ENCODE results near the gene ERCC1. TPM values are rescaled to one million over a fixed set of nuclear protein-coding genes. Genes with fewer than 3 reads are reported as not detected.

ERCC1 gene
- total RNA-seq, 6 donors from 2014 or later, result 53.7 to 102 (median 76.2) TPM

GRCh38 chr19:45424191-45425058, 708 bp upstream of the ERCC1 start:
- H3K9me3 ChIP-seq, result no peaks in the 10 kb centered on the region
- TF ChIP-seq POLR2AphosphoS5 (IDR thresholded peaks at IDR 0.05) (peak; percentile 75 to 93), EP300 (IDR thresholded peaks at IDR 0.05) (peak in 3 of 4 donors; percentile 30 to 83 (median 81)), POLR2A (IDR thresholded peaks at IDR 0.05) (peak in 1 of 4 donors; percentile 26), CTCF (IDR thresholded peaks at IDR 0.05) (no peak)
- H3K27ac ChIP-seq, result peak overlapping the region; percentile 86 to 94 (median 92)
- H3K4me3 ChIP-seq, result peak overlapping the region; percentile 47 to 69 (median 64)
- ATAC-seq (ENCODE audit: low FRiP score in 2 of 2) (peak; percentile 68 to 81), DNase-seq (peak; percentile 68 to 84)
- peaks cover 38 to 65% (median 49%) of the 10 kb centered on the region in 4 donors for H3K4me1 ChIP-seq
- no peaks in the 10 kb centered on the region for H3K27me3 ChIP-seq
- H3K36me3 ChIP-seq, result peaks cover 2 to 18% (median 12%) of the 10 kb centered on the region in 4 donors
- 14% methylated on average over 22 to 24 of the region's 24 CpGs for WGBS, 2 donors

- H3K4me1 ChIP-seq, result peaks cover 28 to 58% (median 47%) of the 10 kb centered on the region in 4 donors
- DNase-seq, result no peak
- peak overlapping the region; percentile 47 to 69 (median 64) for H3K4me3 ChIP-seq
- no peak for TF ChIP-seq POLR2AphosphoS5 (IDR thresholded peaks at IDR 0.05)
- no peak for TF ChIP-seq POLR2A (IDR thresholded peaks at IDR 0.05)
- TF ChIP-seq CTCF (IDR thresholded peaks at IDR 0.05), result no peak
- TF ChIP-seq EP300 (IDR thresholded peaks at IDR 0.05), result no peak
- WGBS, 2 donors, result 17% methylated on average over 19 to 20 of the region's 20 CpGs
- peak overlapping the region; percentile 86 to 94 (median 92) for H3K27ac ChIP-seq
- ATAC-seq (ENCODE audit: low FRiP score in 2 of 2), result no peak
- no peaks in the 10 kb centered on the region for H3K9me3 ChIP-seq
- no peaks in the 10 kb centered on the region for H3K27me3 ChIP-seq
- H3K36me3 ChIP-seq, result peaks cover 2 to 30% (median 18%) of the 10 kb centered on the region in 4 donors
Observed at GRCh38 chr19:45423033-45423588, 606 bp downstream of the ERCC1 start.

- peaks cover 28 to 48% (median 41%) of the 10 kb centered on the region in 4 donors for H3K4me1 ChIP-seq
- no peaks in the 10 kb centered on the region for H3K27me3 ChIP-seq
- H3K9me3 ChIP-seq, result no peaks in the 10 kb centered on the region
- ATAC-seq (ENCODE audit: low FRiP score in 2 of 2) (no peak), DNase-seq (no peak)
- peak overlapping the region in 1 of 4 donors; percentile 69 for H3K4me3 ChIP-seq
- H3K36me3 ChIP-seq, result peaks cover 2 to 41% (median 28%) of the 10 kb centered on the region in 4 donors
- peak overlapping the region in 2 of 4 donors; percentile 15 to 94 for H3K27ac ChIP-seq
- no peak for TF ChIP-seq EP300 (IDR thresholded peaks at IDR 0.05)
- TF ChIP-seq POLR2A (IDR thresholded peaks at IDR 0.05), result no peak
- no peak for TF ChIP-seq POLR2AphosphoS5 (IDR thresholded peaks at IDR 0.05)
- TF ChIP-seq CTCF (IDR thresholded peaks at IDR 0.05), result no peak
- WGBS, 2 donors, result 83 to 84% methylated on average over 6 of the region's 6 CpGs
Observed at GRCh38 chr19:45421947-45422498, 1.7 kb downstream of the ERCC1 start.

- ATAC-seq (ENCODE audit: low FRiP score in 2 of 2) (no peak), DNase-seq (no peak)
- TF ChIP-seq CTCF (IDR thresholded peaks at IDR 0.05), result no peak
- no peak for TF ChIP-seq POLR2A (IDR thresholded peaks at IDR 0.05)
- TF ChIP-seq POLR2AphosphoS5 (IDR thresholded peaks at IDR 0.05), result no peak
- TF ChIP-seq EP300 (IDR thresholded peaks at IDR 0.05), result no peak
Observed at GRCh38 chr19:45420871-45421270, 2.8 kb downstream of the ERCC1 start.

More at GRCh38 chr19:45420871-45421270, 2.8 kb downstream of the ERCC1 start:
- Histone ChIP-seq H3K27ac (no peak overlapping the region), H3K4me1 (peaks cover 28 to 48% (median 40%) of the 10 kb centered on the region in 4 donors), H3K4me3 (no peak overlapping the region), H3K36me3 (peaks cover 2 to 53% (median 34%) of the 10 kb centered on the region in 4 donors), H3K27me3 (no peaks in the 10 kb centered on the region), H3K9me3 (no peaks in the 10 kb centered on the region)
- WGBS, 2 donors, result 86 to 89% methylated on average over 1 to 6 of the region's 6 CpGs
